GM10248 (cell line): Measurements from ENCODE around the gene TNS1.
"Not testable (repeated sequence)": the region's sequence is repeated elsewhere in the genome, so short reads cannot be mapped to it uniquely, and the experiment has no call there.

Experiments used
- CTCF ChIA-PET: fragments of 300-600 bp; sonication (Branson Sonifier 250); formaldehyde crosslinking; extraction: SDS; loops from one replicate; lab custom pipeline; 2021; ENCODE audit warnings: antibody characterized with exemption; lab: Yijun Ruan, JAX
- POLR2A ChIA-PET: fragments of 350-650 bp; sonication (Branson Sonifier 250); formaldehyde crosslinking; extraction: SDS; loops from one replicate; lab custom pipeline; 2020; ENCODE audit warnings: antibody characterized with exemption; lab: Yijun Ruan, JAX
- DNase-seq: peaks from one replicate; pipeline ENCODE4 v3.0.0; 2012; ENCODE audit errors: extremely low spot score
- TF ChIP-seq, protein P1 (sequence below): IDR thresholded peaks from 2 replicates; pipeline ENCODE4 v1.5.1; 2012; ENCODE audit warnings: mild to moderate bottlenecking, low read depth; ENCODE audit errors: extremely low read depth, missing control alignments, control extremely low read depth

The TNS1 gene

GRCh38 chr2:217810260-217810659, 192.5 kb downstream of the TNS1 start:
- DNase-seq, result no peak
- TF ChIP-seq, protein P1, sequence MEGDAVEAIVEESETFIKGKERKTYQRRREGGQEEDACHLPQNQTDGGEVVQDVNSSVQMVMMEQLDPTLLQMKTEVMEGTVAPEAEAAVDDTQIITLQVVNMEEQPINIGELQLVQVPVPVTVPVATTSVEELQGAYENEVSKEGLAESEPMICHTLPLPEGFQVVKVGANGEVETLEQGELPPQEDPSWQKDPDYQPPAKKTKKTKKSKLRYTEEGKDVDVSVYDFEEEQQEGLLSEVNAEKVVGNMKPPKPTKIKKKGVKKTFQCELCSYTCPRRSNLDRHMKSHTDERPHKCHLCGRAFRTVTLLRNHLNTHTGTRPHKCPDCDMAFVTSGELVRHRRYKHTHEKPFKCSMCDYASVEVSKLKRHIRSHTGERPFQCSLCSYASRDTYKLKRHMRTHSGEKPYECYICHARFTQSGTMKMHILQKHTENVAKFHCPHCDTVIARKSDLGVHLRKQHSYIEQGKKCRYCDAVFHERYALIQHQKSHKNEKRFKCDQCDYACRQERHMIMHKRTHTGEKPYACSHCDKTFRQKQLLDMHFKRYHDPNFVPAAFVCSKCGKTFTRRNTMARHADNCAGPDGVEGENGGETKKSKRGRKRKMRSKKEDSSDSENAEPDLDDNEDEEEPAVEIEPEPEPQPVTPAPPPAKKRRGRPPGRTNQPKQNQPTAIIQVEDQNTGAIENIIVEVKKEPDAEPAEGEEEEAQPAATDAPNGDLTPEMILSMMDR, result no peak
- CTCF ChIA-PET, result interaction anchor here (1.0 to 1.5 kb wide), 4 partner anchors 22 to 57 kb away, joined by 3 to 4 read pairs (median 4); no protein-coding TSS in a partner anchor
- POLR2A ChIA-PET, result no interaction called here

- no peak for DNase-seq
- ChIA-PET POLR2A (no interaction called here), CTCF (interaction anchor here (1.0 to 1.5 kb wide), 4 partner anchors 21 to 57 kb away, joined by 3 to 4 read pairs (median 4); no protein-coding TSS in a partner anchor)
- TF ChIP-seq, protein P1, result no peak
Observed at GRCh38 chr2:217809736-217810135, 193.1 kb downstream of the TNS1 start.

- POLR2A ChIA-PET, result not testable (repeated sequence)
Observed at GRCh38 chr2:217808967-217809366, 193.8 kb downstream of the TNS1 start.

DNA sequence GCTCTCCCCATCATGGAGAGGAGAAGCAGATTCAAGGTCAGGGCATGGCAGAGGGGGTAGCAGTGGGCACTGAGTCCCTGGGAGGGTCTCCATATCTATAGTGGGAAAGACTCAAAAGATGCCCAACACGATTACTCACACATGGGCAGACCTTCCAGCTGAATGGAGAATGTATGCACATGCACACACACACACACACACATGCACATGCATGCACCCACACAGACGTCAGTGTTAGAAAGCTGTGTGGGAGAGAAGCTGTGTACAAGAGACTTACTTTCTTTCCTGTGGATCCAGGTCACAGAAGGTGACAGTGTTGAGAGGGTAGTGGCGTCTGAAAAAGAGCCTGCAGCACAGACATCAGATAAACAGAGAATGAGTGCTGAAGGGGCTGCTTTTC, 194.5 kb downstream of the TNS1 start:
- TF ChIP-seq, protein P1, result no peak
- CTCF ChIA-PET, result interaction anchor here (1.1 to 1.4 kb wide), 2 partner anchors 19 to 23 kb away, joined by 3 to 5 read pairs; no protein-coding TSS in a partner anchor
- no peak for DNase-seq
- POLR2A ChIA-PET, result no interaction called here

More at GRCh38 chr2:217808967-217809366, 193.8 kb downstream of the TNS1 start:
- CTCF ChIA-PET, DNase-seq: not testable (repeated sequence)

DNA sequence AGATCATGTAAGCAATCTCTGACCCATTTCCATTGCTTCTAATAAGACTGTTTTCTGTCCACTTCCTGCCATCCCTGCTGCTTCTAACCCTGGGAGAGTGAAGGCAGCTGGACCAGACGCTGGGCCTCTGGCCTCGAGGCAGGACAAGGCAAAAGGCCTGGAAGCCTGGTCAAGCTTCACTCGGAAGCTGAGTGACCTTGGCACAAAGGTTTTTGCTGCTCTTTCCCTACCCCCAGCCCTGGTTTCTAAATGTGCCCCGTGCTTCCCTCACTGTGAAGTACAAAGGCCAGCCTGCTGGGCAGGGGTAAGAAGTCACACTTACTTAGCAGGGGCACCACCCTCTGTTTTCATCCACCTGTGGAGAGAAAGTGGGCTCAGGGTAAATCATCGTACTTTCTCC, 195.0 kb downstream of the TNS1 start:
- CTCF ChIA-PET, result interaction anchor here (1.1 to 1.4 kb wide), 2 partner anchors 19 to 22 kb away, joined by 3 to 5 read pairs; no protein-coding TSS in a partner anchor

GRCh38 chr2:217807025-217807424, 195.8 kb downstream of the TNS1 start:
- DNase-seq, result no peak
- CTCF ChIA-PET, result interaction anchor here (1.0 to 1.4 kb wide), 3 partner anchors 18 to 21 kb away, joined by 3 to 5 read pairs (median 3); no protein-coding TSS in a partner anchor
- TF ChIP-seq, protein P1, result no peak
- POLR2A ChIA-PET, result no interaction called here

More for the DNA sequence above, 195.0 kb downstream of the TNS1 start:
- TF ChIP-seq, protein P1, result no peak
- POLR2A ChIA-PET, result no interaction called here
- DNase-seq, result no peak

DNA sequence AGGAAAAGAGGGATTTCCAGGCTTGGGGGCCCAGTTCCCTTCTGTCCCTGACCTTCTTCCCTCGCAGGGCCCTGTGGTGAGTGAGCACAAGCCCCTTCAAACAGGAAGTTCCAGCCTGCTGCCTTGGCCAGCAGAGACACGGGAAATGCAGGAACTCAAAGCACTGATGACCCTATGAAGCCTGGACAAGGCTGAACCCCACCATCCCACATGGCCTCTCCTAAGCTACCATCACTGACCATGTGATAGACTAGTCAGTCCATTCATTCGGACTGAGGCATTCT, 196.4 kb downstream of the TNS1 start:
- POLR2A ChIA-PET, result no interaction called here
- DNase-seq, result no peak
- TF ChIP-seq, protein P1, result no peak
- CTCF ChIA-PET, result interaction anchor here (1.0 kb wide), 1 partner anchor 20 kb away, joined by 3 read pairs; no protein-coding TSS in a partner anchor
